WTC11 (cell line): Measurements from ENCODE around the gene RIPOR2. TPM values are rescaled to one million over a fixed set of nuclear protein-coding genes. Genes with fewer than 3 reads are reported as not detected.
A peak's percentile ranks its signal among the peaks of the same experiment; 100 is the strongest.

ENCODE experiments used
- ATAC-seq: fragments of 200-7000 bp; cut with Tn5 transposase; 2 replicates; pipeline ENCODE4 v1.10.0; 2021; ENCODE audit warnings: mild to moderate bottlenecking, moderate library complexity
- CTCF ChIA-PET: fragments of 300-600 bp; sonication (Branson Sonifier 250); formaldehyde crosslinking; loops from one replicate; lab custom pipeline; 2021; ENCODE audit warnings: antibody characterized with exemption; lab: Charles Lee
- POLR2A ChIA-PET: fragments of 350-600 bp; sonication (Branson Sonifier 250); formaldehyde crosslinking; loops from one replicate; lab custom pipeline; 2021; ENCODE audit warnings: antibody characterized with exemption; lab: Charles Lee
- DNase-seq: peaks from one replicate; pipeline ENCODE4 v3.0.0; 2021; ENCODE audit warnings: low spot score
- H3K27ac Mint-ChIP-seq: 2 replicates; pipeline ENCODE4 v1.8.0; 2021; ENCODE audit warnings: mixed read lengths
- H3K27me3 Mint-ChIP-seq: 2 replicates; pipeline ENCODE4 v1.8.0; 2021; ENCODE audit warnings: low read depth, mild to moderate bottlenecking, moderate library complexity, mixed read lengths
- H3K36me3 Mint-ChIP-seq: 2 replicates; pipeline ENCODE4 v1.8.0; 2021; ENCODE audit warnings: mixed read lengths
- H3K4me1 Mint-ChIP-seq: 2 replicates; pipeline ENCODE4 v1.8.0; 2022; ENCODE audit warnings: mixed read lengths
- H3K4me3 Mint-ChIP-seq: 2 replicates; pipeline ENCODE4 v1.8.0; 2021; ENCODE audit warnings: mild to moderate bottlenecking, moderate library complexity, mixed read lengths
- H3K9me3 Mint-ChIP-seq: 2 replicates; pipeline ENCODE4 v1.8.0; 2021; ENCODE audit warnings: mixed read lengths
- FOXJ3 ChIP-seq: sonication (generic); formaldehyde crosslinking; IDR thresholded peaks from 2 replicates; pipeline ENCODE4 v1.9.0; 2021; ENCODE audit warnings: missing genetic modification reagents, mild to moderate bottlenecking, borderline replicate concordance
- GABPB1 ChIP-seq: sonication (generic); formaldehyde crosslinking; IDR thresholded peaks from 2 replicates; pipeline ENCODE4 v1.8.1; 2023; ENCODE audit warnings: mild to moderate bottlenecking, missing genetic modification reagents
- JUN ChIP-seq: sonication (generic); formaldehyde crosslinking; IDR thresholded peaks from 2 replicates; pipeline ENCODE4 v1.8.0; 2023; ENCODE audit warnings: mild to moderate bottlenecking, missing genetic modification reagents
- NR1H2 ChIP-seq: sonication (generic); formaldehyde crosslinking; IDR thresholded peaks from 2 replicates; pipeline ENCODE4 v1.9.0; 2021; ENCODE audit warnings: mild to moderate bottlenecking, moderate library complexity, missing genetic modification reagents
- RELA ChIP-seq: sonication (generic); formaldehyde crosslinking; IDR thresholded peaks from 2 replicates; pipeline ENCODE4 v1.8.1; 2022; ENCODE audit warnings: missing genetic modification reagents, mild to moderate bottlenecking, borderline replicate concordance
- ZNF138 ChIP-seq: sonication (generic); formaldehyde crosslinking; conservative IDR thresholded peaks from 2 replicates; pipeline ENCODE4 v1.8.1; 2022; ENCODE audit warnings: mild to moderate bottlenecking, moderate library complexity, missing genetic modification reagents
- ZNF219 ChIP-seq: sonication (generic); formaldehyde crosslinking; IDR thresholded peaks from 2 replicates; pipeline ENCODE4 v1.8.0; 2023; ENCODE audit warnings: missing genetic modification reagents, mild to moderate bottlenecking, borderline replicate concordance
- ZNF423 ChIP-seq: fragments of 250-450 bp; sonication (Bioruptor Pico); IDR thresholded peaks from 2 replicates; pipeline ENCODE4 v2.1.2; 2022; ENCODE audit warnings: mild to moderate bottlenecking, moderate library complexity
- total RNA-seq: library from RNA; stranded (reverse); gene quantifications from 3 replicates; pipeline ENCODE4 v1.2.3, GENCODE V29; 2021
- TF ChIP-seq, protein P1 (sequence below): sonication (generic); formaldehyde crosslinking; IDR thresholded peaks from 2 replicates; pipeline ENCODE4 v1.8.0; 2022; ENCODE audit warnings: mild to moderate bottlenecking, missing genetic modification reagents
- TF ChIP-seq, protein P2 (sequence below): sonication (generic); formaldehyde crosslinking; conservative IDR thresholded peaks from 2 replicates; pipeline ENCODE4 v1.8.1; 2023; ENCODE audit warnings: mild to moderate bottlenecking, low read depth, missing genetic modification reagents, moderate library complexity
- TF ChIP-seq, protein P3 (sequence below): sonication (generic); formaldehyde crosslinking; IDR thresholded peaks from 2 replicates; pipeline ENCODE4 v1.8.1; 2022; ENCODE audit warnings: mild to moderate bottlenecking, moderate library complexity, missing genetic modification reagents
- TF ChIP-seq, protein P4 (sequence below): fragments of 200-600 bp; IDR thresholded peaks from 2 replicates; pipeline ENCODE4 v1.8.0; 2022; ENCODE audit warnings: antibody characterized with exemption

Gene RIPOR2
- total RNA-seq, 1 experiment from 2014 or later, result 13.5 TPM

DNA sequence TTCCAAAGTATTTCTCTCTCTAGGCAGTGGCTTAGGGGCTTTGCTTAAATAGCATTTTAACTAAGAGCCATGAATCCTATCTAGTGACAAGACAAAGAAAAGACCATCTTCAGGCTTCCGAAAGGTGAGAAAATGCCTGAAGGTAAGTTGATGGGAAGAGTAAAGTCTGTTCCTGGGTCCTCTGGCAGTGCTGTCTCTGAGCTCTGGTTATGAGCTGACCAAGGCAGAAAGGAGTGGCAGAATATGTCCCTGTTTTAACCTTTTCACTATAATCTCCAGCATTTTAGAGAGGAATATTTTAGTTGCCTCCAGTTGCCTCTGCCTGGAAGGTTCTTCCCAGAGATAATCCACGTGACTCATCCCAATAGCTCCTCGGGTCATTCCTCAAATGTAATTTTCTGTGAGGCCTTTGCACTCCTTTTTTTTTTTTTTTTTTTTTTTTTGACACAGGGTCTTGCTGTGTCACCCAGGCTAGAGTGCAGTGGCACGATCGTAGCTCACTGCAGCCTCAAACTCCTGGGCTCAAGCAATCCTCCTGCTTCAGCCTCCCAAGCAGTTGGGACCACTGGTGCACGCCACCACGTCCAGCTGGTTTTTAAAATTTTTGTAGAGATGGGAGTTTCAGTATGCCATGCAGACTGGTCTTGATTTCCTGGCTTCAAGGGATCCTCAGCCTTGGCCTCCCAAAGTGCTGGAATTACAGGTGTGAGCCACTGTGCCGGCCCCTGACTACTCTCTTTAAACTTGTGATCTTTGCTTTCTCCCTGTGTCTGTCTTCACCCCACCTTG is 133.3 kb downstream of the RIPOR2 start:
- POLR2A ChIA-PET, result interaction anchor here (0.7 kb wide), 2 partner anchors 157 to 478 kb away, joined by 6 read pairs; no protein-coding TSS in a partner anchor
- Mint-ChIP-seq H3K36me3 (no peaks in the 10 kb centered on the region), H3K27ac (peak overlapping the region; percentile 89; the same call in 1 of the 2 replicates), H3K4me1 (peaks cover 11% of the 10 kb centered on the region), H3K9me3 (no peaks in the 10 kb centered on the region), H3K27me3 (no peaks in the 10 kb centered on the region), H3K4me3 (no peak overlapping the region)
- DNase-seq, result no peak
- CTCF ChIA-PET, result interaction anchor here (0.6 kb wide), 1 partner anchor 222 kb away, joined by 4 read pairs; no protein-coding TSS in a partner anchor
- no peak for ATAC-seq
- TF ChIP-seq, protein P1, sequence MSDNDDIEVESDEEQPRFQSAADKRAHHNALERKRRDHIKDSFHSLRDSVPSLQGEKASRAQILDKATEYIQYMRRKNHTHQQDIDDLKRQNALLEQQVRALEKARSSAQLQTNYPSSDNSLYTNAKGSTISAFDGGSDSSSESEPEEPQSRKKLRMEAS (CRISPR knock-in tag), result no peak
- TF ChIP-seq NR1H2 (CRISPR knock-in tag) (no peak), RELA (CRISPR knock-in tag) (no peak), ZNF423 (CRISPR knock-in tag) (no peak), ZNF138 (CRISPR knock-in tag) (no peak), GABPB1 (CRISPR knock-in tag) (no peak), FOXJ3 (CRISPR knock-in tag) (no peak), ZNF219 (no peak), JUN (CRISPR knock-in tag) (no peak)
- TF ChIP-seq, protein P2, sequence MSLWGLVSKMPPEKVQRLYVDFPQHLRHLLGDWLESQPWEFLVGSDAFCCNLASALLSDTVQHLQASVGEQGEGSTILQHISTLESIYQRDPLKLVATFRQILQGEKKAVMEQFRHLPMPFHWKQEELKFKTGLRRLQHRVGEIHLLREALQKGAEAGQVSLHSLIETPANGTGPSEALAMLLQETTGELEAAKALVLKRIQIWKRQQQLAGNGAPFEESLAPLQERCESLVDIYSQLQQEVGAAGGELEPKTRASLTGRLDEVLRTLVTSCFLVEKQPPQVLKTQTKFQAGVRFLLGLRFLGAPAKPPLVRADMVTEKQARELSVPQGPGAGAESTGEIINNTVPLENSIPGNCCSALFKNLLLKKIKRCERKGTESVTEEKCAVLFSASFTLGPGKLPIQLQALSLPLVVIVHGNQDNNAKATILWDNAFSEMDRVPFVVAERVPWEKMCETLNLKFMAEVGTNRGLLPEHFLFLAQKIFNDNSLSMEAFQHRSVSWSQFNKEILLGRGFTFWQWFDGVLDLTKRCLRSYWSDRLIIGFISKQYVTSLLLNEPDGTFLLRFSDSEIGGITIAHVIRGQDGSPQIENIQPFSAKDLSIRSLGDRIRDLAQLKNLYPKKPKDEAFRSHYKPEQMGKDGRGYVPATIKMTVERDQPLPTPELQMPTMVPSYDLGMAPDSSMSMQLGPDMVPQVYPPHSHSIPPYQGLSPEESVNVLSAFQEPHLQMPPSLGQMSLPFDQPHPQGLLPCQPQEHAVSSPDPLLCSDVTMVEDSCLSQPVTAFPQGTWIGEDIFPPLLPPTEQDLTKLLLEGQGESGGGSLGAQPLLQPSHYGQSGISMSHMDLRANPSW (CRISPR knock-in tag), result no peak
- TF ChIP-seq, protein P3, sequence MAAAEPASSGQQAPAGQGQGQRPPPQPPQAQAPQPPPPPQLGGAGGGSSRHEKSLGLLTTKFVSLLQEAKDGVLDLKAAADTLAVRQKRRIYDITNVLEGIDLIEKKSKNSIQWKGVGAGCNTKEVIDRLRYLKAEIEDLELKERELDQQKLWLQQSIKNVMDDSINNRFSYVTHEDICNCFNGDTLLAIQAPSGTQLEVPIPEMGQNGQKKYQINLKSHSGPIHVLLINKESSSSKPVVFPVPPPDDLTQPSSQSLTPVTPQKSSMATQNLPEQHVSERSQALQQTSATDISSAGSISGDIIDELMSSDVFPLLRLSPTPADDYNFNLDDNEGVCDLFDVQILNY (CRISPR knock-in tag), result no peak
- TF ChIP-seq, protein P4, sequence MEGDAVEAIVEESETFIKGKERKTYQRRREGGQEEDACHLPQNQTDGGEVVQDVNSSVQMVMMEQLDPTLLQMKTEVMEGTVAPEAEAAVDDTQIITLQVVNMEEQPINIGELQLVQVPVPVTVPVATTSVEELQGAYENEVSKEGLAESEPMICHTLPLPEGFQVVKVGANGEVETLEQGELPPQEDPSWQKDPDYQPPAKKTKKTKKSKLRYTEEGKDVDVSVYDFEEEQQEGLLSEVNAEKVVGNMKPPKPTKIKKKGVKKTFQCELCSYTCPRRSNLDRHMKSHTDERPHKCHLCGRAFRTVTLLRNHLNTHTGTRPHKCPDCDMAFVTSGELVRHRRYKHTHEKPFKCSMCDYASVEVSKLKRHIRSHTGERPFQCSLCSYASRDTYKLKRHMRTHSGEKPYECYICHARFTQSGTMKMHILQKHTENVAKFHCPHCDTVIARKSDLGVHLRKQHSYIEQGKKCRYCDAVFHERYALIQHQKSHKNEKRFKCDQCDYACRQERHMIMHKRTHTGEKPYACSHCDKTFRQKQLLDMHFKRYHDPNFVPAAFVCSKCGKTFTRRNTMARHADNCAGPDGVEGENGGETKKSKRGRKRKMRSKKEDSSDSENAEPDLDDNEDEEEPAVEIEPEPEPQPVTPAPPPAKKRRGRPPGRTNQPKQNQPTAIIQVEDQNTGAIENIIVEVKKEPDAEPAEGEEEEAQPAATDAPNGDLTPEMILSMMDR, result no peak

DNA sequence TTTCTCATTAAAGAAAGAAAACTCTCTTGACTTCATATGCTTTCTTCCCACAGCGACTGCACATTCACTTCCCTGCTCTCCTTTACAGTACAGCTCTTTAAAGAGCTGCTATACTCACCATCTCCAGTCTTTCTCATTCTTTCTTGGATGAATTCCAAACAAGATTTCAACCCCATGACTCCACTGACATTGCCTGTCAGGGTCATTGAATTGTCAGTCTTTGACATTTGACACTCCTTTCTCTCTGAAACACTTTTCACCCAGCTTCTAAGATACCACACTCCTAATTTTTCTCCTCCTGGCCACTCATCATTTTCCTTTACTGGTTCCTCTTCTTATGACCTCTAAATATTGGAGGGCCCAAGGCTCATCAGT is 136.2 kb downstream of the RIPOR2 start:
- Mint-ChIP-seq H3K4me3 (no peak overlapping the region), H3K27ac (no peak overlapping the region), H3K27me3 (no peaks in the 10 kb centered on the region), H3K36me3 (no peaks in the 10 kb centered on the region), H3K9me3 (peaks cover 6% of the 10 kb centered on the region; the same call in 1 of the 2 replicates), H3K4me1 (peaks cover 13% of the 10 kb centered on the region)
- DNase-seq, result no peak
- TF ChIP-seq, protein P3 (CRISPR knock-in tag), result no peak
- ChIA-PET CTCF (interaction anchor here (0.7 kb wide), 1 partner anchor 271 kb away, joined by 3 read pairs; no protein-coding TSS in a partner anchor), POLR2A (no interaction called here)
- no peak for ATAC-seq
